Measurements from ENCODE around the gene FAM50B.

FAM50B gene

DNA sequence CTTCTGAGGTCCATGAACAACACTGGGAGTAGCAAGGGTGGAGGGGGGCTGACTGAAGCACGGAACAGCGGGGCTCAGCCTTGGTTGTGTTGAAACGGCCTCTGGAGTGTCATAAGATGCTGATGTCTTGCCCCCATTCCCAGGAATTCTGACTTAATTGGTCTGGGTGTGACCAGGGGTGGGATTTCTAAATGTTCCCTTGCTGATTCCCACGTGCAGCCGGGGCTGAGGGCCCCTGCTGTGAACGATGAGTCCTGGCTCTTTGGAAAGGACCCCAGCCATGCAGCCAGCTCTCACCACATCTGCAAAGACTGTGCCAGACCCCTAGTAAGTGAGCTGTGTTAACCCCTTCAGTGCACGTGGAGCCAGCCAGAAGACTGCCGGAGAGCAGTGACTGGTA is 28.6 kb upstream of the FAM50B start:
- DNase-seq = no peak

DNA sequence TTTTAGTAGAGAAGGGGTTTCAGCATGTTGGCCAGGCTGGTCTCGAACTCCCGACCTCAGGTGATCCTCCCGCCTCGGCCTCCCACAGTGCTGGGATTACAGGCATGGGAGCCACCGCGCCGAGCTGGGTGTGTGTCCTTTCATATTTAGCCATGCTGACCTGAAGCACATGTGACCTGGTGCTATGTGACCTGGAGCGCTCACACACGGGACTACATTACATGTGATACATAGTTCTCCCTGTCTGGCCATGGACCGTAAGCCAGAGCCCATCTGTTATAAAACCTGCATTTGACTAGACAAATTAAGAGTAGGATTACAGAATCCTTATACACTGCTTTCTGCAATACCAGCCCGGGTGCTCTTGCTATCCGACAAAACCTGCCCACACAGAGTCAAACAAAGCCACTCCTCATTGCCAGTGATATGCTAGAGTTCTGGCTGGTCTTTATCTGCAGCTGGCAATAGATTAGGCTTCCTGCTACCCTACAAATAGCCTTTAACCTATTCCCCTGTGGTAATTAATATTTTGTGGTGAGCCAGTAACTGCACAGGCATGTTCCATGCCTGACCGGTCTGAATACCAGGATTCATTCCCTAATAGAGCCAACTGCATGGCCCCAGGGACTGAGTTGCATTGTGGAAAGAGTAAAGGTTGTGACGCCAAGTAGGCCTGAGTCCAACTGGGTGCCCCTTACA is 26.3 kb upstream of the FAM50B start:
- no peak for DNase-seq

DNA sequence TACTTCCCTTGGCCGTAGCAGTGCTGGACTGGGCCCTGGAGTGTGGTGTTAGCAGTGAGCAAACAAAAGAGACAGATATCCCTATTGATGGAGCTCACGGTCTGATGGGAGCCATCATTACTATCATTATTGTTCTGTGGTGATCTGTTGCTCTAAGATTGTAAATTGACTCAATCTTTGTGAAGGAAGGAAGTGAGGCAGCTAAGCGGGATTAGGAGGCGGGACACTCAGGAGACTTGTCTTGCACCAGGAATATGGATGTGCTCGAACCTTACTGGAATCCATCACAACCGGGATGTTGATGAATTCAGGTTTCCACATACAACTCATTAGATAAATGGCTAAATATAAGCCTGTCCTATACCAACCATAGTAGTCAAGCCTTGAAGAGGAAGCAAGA is 25.5 kb upstream of the FAM50B start:
- DNase-seq = no peak

DNA sequence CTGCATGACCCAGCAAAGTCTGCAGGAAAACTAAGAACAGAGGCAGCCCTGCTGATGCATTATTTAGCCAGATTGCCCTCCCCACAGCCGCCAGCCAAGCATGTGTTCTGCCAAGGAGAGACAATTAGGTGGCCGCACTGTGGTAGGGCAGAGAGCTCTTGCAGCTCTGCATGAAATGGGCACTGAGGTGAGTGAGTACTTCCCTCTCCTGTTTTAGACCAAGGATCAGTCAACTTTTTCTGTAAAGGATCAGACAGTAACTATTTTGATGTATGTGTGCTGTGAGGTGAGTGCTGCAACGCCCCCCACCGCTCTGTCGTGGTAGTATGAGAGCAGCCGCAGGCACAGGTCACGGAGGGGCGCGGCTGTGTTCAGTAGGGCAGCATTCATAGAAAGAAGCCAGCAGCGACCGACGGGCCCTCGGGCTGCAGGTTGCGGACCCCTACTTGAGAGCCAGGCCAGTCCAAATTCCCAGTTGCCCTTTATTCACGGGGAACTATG is 23.8 kb upstream of the FAM50B start:
- DNase-seq = no peak

GRCh38 chr6:3825851-3826581 is 23.2 kb upstream of the FAM50B start:
- DNase-seq = no peak

DNA sequence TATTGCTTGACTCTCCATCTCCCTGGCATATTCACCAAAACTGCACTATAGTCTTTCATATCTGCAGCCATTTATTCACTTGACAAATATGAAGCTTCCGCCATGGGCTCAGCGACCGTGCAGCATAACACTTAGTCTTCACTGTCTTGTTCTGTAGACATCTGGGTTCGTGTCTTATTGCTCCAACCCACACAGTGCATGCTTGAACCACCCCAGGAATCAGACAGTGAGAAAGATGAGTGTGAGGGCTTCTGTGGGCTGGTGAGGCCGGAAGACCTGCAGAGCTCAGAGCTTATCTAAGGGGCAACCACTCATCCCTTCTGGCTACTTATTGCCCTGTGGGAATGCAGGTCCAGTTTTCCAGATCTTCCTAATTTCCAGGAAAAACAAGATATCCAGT is 19.9 kb upstream of the FAM50B start:
- DNase-seq = no peak

DNA sequence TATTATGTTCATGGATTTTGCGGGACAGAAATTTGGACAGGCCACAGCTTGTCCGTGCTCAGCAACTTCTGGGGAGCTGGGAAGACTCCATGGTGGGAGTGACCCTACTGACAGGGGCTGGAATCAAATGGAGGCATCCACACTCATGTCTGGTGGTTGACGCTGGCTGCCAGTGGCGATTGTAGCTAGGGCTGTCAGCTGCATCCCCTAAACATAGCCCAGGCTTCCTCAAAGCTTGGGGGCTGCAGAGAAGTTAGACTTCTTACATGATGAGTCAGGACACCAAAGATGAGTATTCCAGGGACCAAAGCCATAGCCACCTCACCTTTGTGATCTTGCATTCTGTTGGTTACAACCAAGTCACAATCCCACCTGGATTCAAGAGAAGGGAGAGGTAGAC is 18.4 kb upstream of the FAM50B start:
- DNase-seq = no peak

- DNase-seq = no peak
Measured at GRCh38 chr6:3831761-3832530, 17.2 kb upstream of the FAM50B start.

DNA sequence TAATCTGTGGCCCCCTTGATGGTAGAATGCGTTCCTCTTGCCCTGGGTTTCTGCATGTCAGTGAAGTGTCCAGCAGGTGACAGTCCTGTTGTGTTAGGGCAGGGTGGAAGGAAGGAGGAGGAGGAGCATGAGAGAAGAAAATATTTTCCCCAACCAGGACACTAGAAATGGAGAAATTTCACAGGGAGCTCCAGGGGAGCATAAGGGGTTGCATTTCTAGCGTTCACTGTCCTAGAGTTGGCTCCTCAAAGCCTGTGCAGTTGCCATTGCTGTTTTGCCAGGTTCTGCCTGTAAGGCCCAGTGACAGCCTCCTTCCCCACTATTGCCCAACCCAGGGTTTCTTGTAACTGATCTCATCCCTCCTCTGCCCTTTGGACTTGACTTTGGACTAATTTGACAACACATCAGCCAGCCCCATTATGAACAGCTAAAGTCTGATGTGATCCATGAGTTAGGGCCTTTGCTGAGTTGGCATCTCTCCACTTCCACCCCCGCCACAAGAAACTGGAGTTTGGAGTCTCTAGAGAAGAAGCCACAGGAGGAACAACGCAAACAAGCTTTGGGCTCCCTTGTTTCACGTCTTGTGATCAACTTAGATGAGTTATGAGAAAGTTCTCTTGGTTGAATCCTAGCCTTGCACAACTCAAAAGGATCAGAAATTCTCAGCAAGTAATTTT is 14.0 kb upstream of the FAM50B start:
- no peak for DNase-seq

DNA sequence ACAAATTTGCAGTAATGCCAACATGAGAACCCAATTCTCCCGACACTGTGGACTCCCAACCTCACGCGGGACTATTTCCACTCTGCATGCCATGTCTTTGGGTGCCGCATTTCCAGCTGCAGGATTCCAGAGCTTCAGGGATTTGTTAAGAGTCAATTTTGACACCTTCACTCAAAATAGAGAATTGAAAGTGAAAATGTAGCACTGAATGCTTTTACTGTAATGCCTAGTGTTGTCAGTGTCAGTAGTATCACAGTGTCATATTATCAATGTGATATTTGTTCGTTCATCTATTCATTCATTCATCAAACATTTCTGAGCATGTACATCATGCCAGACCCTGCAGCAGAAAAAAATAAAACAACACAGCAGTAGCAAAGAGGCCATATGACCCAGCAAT is 13.4 kb upstream of the FAM50B start:
- DNase-seq = no peak

- no peak for DNase-seq
Measured at GRCh38 chr6:3836566-3836965, 12.6 kb upstream of the FAM50B start.

DNA sequence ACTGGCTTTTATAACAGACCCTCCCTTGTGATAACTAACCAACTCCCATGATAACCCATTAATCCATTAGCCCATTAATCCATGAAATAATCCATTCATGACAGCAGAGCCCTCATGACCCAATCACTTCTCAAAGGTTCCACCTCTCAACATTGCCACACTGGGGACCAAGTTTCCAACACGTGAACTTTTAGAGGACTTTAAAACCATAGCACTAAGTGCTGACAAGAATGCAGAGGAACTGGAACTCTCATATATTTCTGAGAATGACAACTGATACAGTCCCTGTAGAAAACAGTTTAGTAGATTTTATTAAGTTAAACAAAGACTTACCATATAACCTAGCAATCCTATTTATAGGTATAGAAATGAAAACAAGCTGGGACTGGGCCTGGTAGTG is 11.4 kb upstream of the FAM50B start:
- DNase-seq = no peak

DNA sequence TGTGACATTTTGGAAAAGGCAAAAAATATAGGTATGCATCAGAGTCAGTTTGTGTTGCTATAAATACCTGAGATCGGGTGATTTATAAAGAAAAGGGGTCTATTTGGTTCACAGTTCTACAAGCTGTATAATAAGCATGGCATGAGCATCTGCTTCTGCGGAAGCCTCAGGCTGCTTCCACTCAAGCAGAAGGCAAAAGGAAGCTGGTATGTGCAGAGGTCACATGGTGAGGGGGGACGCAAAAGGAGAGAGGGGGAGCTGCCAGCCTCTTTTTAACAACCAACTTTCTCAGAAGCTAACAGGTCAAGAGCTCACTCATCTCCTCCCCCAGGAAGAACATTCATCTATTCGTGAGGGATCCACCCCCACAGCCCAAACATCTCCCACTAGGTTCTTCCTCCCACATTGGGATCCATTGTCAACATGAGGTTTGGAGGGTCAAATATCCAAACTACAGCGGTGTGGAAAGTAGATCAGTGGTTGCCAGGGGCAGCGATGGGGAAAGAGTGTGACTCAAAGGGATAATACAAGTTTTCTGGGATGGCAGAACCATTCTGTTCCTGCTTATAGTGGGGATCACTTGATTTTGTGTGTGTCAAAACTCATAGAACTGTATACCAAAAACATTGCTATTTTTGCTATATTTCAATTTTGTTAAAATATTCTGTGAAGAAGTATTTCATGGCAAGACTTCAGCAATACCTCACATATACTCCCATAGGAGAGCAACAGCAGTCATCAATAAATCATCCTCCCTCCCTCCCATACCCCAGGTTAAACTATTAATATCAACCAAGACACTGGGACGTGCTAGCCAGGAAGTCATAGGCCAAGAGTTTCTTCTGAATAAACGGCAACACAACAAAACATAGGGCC is 9.9 kb upstream of the FAM50B start:
- DNase-seq = no peak

GRCh38 chr6:3841066-3841454 is 8.1 kb upstream of the FAM50B start:
- DNase-seq = no peak

DNA sequence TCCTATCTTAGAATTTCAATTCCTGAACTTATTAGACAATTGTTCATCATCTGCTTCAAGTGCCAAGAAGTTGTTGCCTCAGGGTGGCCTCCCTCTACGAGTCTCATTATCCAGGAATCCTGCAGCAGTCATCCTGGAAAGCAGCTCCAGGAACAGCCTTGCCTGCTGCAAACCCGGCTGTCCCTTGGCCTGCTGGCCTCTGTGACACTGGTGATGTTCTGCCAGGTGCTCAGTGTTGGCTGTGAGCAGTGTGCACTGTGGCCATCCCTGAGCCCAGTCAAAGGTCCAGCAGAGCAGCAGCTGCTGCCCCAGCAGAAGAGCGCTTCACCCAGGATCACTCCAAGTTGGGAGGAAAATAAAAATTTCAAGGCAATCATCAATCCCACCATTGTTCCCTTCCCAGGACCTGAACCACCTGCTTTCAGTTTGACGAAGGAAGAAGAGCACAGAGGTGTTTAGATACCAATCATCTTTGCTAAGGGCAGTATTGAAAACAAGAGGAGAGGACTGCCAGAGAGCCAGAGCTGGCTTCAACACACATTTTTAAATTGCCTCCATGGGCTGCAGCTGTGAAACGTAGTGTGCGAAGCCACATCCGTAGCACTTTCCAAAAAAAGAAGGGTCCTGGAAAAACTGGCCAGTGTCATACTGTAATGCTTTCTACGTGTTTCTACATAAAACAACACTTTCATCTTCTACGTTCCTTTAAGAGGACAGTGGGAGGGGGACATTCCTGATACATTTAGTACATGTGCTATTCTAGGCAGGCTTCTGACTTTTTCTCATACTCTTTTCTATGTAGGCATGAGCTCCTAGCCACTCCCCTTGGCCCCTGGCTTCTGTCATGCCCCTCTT is 7.2 kb upstream of the FAM50B start:
- no peak for DNase-seq

DNA sequence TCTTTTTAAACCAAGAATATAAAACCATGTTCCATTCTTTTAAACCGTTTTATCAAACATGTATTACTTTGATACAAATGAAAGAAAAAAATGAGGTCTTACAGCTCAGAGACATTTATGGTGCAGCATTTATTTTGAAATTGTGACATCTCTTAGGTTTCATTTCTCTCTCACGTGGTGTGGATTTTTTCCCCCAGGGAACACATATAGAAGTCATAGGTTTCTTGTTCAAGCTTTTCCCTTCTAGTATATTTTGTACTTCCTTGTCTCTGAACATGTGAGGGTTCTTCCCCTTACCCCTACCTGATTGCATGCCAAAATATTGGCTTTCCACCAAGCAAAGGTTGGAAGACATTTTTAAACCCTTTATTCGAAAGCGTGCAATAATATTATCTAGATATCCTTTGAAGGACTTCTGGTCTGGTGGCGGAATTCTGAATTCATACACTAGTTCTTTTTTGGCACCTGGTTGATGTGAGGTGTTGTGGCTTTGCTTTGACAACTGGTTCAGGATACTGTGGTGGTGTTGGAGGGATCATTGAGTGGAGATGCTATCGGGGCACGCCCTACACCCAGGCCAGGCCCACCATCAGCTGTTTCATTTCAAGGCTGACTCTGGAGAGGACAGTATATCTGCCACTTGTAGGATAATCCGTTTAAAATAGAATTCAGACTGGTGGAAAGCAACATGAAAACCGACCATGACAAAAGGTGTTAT is 5.6 kb upstream of the FAM50B start:
- no peak for DNase-seq

DNA sequence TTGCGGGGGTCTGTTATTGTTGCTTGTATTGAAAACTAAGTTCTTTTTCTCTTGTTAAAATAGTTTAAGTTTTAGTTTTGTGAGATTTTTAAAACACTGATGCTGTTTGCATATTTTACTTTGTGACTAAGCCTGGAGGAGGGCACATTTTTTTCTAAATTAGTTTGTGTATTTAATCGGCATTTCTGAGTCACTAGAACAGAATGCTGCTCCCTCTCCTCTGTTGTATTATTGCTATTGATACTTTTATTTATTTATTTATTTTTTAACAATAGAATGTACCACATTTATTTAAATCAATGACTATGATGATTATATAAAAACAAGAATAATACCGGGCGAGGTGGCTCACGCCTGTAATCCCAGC is 5.1 kb upstream of the FAM50B start:
- DNase-seq = no peak

DNA sequence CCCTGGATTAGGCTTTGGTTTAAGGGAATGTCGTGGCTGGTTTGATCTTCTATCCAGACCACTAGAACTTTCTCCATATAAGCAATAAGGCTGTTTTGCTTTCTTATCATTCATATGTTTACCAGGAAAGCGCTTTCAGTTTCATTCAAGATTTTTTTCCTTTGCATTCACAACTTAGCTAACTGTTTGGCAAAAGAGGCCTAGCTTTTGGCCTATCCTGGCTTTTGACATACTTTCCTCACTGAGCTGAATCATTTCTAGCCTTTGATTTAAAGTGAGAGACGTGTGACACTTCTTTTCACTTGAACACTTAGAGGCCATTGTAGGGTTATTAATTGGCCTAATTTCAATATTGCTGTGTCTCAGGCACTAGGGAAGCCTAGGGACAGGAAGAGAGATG is 1.7 kb upstream of the FAM50B start:
- no peak for DNase-seq

GRCh38 chr6:3848380-3848779 is 793 bp upstream of the FAM50B start:
- no peak for DNase-seq

- DNase-seq = no peak
Measured at GRCh38 chr6:3849681-3850450, 693 bp downstream of the FAM50B start.

Measured in activated CD4-positive, CD25-positive, alpha-beta regulatory T cell treated with anti-CD3 and anti-CD28 coated beads, Interleukin-2, amount 50 U/mL, for 72 hours (primary cell).